ENCODE data around the gene PRPSAP2. TPM values are rescaled to one million over a fixed set of nuclear protein-coding genes. Genes with fewer than 3 reads are reported as not detected.

The PRPSAP2 gene, protein sequence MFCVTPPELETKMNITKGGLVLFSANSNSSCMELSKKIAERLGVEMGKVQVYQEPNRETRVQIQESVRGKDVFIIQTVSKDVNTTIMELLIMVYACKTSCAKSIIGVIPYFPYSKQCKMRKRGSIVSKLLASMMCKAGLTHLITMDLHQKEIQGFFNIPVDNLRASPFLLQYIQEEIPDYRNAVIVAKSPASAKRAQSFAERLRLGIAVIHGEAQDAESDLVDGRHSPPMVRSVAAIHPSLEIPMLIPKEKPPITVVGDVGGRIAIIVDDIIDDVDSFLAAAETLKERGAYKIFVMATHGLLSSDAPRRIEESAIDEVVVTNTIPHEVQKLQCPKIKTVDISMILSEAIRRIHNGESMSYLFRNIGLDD
- total RNA-seq: 46.4 and 50.6 TPM in 2 replicates

DNA sequence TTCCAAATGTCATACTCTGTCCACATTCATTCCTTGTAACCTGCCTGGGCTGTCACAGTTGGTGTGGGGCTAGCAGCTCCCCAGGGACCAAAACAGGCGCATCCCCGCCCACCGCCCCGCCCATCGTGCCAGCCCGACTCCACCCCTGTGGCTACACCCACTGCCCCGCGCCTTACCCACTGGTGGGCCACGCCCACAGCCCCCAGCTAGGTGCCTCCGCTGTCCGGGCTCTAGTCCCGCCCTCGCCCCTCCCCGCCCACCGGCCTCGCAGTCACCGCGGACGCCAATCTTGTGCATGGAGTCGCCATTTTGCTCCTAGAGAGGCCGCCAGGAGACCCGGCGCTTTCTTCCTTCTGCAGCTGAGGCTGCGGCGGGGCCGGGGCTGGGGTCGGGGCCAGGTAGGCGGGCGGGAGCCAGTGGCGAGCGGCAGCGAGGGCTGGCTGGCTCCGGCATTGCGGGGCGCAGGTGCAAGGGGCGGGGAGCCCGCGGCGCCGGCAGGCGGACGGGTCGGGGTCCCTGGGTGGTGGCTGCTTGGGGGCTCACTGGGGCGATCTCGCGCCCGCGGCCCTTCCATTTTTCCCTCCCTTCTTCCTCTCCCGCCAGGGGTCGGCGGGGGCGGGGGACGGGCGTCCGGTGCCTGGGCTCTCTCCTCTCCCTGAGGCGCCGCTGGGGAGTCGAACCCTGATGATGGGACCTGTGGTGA, at the start of gene PRPSAP2:
Gene PRPSAP2 (plus strand): TSS at position 268 of the 703 bp plus-strand sequence. CDS start 7,703 bp downstream, outside the sequence.

DNA sequence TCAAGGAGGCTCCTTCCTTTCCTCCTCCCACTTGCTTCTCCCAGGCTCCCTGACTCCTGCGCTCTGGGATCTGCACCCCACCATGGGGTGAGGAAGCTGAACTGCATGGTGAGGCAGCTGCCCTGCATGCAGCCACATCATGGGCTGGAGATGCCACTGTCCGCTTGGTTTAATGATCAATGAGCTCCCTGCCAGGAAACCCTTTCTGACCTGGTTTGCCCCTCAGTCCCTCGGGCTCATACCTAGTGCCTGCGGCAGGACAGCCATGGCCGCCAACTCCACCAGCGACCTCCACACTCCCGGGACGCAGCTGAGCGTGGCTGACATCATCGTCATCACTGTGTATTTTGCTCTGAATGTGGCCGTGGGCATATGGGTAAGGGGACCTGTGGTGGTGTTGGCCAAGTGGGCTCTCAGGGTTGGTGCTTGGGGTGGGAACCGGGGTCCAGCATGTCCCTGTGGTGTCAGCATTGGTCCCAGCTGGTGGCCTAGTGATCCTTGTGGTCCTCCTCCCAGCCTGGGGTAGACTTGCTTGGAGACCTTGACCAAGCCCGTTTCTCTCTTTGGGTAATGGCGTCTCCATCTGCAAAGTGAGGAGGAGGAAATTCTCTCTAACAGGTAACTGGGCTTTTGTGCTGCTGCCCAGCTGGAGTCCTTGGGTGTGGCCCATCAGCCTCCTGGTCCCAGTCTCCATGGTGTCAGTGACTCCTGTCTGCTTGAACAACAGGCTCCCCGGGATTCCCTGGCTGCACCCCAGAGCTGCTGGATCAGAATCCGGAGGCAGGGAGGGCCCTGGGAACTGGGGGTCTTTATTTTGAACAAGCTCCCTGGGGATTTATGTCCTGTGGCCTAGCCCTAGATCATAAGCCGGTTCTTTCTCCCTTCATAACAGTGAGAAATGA, 94.3 kb downstream of the PRPSAP2 start, which contains the start of gene SLC5A10:
Gene SLC5A10 (plus strand): TSS at position 225 of the 902 bp plus-strand sequence. CDS start 41 bp downstream, at position 266.

Other genes starting within 250 kb of the PRPSAP2 start
- gene TBC1D28, start 213.7 kb upstream of the PRPSAP2 start, total RNA-seq: not detected in 2 replicates
- 2.1 and 3.0 TPM in 2 replicates for gene FOXO3B, start 175.8 kb upstream of the PRPSAP2 start, total RNA-seq
- under 0.01 and 0.14 TPM in 2 replicates for gene FBXW10, start 114.1 kb upstream of the PRPSAP2 start, total RNA-seq
- 126 and 183 TPM in 2 replicates for gene TVP23B, start 76.9 kb upstream of the PRPSAP2 start, total RNA-seq
- gene SLC5A10, start 94.0 kb downstream of the PRPSAP2 start, total RNA-seq: under 0.01 and 0.07 TPM in 2 replicates
- gene FAM83G, start 146.6 kb downstream of the PRPSAP2 start, total RNA-seq: 60.3 and 66.3 TPM in 2 replicates
- 0.14 TPM in 1 of 2 replicates, not detected in the other for gene GRAP, start 188.8 kb downstream of the PRPSAP2 start, total RNA-seq